CD4-positive, alpha-beta T cell treated with Interleukin-21 for 1 hour (primary cell): ENCODE measurements around the gene HACD2.

Experiments used
- DNase-seq: peaks from one replicate; pipeline ENCODE4 v3.0.0-alpha.2; 2020

Gene HACD2

DNA sequence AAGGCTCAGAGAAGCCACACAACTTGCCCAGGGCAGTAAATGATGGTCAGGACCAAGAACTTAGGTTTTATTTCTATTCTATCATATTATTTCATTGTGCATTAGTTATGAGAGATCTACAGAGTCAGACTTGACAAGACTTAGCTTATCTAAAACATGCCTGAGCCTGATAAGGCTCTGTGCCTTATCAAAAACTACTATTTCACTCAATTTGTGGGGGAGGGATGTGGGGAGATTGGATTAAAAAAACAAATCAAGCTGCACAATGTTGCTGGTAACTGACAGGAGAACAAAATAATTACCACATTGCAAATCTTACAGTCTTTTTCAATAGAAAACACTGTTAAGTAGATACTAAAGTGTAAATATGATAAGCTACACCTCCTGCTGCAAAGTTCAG lies 16.0 kb downstream of the HACD2 start:
- DNase-seq: no peak

DNA sequence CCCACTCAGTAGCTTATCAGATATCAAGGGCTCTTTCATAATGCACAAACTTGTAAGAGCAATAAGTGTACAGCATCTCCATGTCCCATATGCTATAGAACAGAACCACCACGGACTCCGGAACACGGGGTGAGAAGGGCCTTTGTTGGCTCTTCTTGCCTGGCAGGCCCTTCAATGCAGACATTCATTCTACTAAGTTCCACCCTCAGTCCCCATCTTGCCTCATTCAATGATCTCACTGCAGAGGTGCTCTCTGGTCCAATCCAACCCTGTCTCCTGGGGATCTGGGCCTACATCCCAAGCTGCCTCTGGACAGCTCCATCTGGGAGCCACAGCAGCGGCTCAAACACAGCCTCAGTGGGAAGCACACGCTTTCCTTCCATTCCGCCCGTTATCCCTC lies 16.8 kb downstream of the HACD2 start:
- DNase-seq: no peak

DNA sequence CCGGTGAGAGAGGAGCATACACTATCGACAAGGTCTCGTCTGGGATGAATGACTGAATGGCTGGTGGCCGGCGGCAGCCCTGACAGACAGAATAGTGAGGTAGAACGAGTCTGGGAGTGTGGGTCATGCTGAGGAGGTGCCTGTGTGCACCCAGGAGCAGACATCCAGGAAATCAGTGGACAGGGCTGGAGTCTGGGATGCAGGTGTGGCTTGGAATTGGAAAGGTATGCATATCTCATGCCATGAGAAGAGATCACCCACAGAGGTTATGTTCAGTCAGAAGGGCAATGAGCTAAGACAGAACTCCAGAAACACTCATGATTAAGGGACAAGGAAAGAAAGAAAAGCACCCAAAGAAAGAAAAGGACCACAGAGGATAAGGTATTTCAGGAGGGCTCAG lies 20.8 kb downstream of the HACD2 start:
- DNase-seq: no peak

DNA sequence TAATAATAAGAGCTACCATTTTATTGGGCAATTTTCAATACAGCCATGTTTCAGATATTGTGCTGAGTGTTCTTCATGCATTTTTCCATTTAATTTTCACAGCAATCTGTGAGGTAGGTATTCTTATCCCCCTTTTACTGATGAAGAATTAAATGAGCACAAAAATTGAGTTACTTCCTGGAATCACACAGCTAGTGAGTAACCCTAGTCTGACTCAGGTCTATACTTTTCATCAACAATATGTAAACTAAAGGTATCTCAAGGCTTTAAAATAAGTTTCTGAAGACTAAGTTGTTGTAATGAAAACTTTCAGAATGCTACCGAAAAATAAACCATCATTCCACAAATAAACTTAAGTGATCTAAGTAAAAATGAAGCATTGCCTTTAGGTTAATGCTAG lies 22.3 kb downstream of the HACD2 start:
- no peak for DNase-seq

DNA sequence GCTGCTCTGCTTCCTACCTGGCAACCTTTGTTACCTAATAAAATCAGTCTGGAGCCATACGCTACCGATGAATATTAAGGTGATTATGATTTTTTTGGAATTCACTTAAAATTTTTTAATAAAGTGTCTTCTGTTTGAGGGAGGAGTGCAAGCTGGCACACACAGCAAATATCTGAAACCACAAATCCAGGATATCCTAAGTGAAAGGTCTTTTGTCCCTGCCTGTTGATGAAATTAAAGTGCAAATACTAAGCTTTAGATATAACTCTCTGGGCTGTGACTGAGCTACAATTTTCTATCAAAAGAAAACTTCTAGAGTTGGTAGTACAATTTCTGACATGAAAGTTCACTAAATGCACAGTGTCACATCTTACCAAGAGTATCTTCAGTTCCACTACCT lies 23.7 kb downstream of the HACD2 start:
- no peak for DNase-seq

DNA sequence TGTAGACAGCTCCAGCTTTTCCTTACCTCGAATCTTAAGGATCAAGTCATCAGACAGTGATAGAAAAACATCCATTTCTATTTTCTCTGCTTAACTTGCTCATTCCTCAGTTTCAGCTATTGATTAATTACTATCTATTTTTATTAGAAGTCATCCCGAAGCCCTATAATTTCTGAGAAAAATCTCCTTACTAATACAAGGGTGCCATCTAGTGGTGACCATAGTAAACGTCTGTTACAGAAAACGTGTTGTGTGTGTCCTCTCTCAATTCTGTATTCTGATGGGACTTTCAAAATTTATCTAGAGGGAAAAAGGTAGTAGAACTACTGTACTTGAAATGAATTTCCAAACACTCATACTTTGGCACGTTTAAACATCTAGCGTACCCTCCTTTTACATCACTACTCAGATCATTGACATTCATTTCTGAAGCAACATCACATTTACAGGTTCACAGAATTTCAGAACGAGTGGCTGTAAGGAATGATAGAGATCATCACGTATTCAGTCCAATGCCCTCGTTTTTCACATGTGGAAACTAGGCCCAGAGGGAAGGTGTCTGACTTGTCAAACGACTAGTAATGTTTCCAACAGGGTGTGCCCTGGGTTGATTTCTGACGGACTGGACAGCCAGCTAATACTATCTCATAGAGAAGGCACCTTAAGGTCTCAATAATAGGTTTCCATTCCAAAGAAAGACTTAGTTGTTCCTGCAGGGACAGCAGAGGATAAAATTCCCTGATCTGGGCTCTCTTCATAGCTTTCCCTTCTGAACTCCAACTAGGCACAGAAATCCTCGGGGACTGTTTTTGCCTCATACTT lies 25.6 kb downstream of the HACD2 start:
- peak; percentile 65 for DNase-seq

DNA sequence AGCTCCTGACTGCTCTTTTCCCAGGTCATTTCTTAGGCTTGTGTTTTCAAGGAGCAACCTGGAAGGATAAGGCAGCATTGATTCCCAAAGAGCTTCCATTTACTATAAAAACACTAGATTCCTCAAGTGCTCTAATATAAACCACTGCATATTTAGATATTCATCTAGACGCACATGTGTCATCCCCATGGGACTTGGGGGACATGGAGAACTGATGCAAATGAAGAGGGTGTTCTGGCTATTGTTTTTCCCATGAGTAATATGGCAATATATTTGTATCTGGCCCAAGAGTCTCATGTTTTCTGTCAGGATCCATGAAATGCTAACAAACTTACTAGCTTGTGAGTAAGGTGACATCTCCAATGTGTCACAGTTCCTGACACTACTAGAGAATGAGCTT lies 31.3 kb downstream of the HACD2 start:
- no peak for DNase-seq

DNA sequence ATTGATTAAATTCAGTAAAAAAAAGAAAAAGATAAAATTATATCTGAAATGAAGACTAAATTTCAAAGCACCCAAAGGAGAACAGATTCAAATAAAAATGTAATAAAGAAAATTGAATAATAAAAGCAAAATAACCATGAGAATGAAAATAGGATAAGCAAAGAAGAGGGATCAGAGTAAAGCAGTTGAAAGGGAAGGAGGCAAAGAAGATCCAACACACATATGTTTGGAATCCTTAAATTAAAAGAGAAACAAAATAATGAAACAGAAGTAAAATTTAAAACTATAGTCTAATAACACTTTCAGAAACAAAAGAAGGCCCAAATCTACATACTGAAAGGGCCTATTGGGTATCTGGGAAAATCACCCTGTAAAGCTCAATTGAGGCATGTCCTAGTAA lies 32.1 kb downstream of the HACD2 start:
- DNase-seq: no peak

DNA sequence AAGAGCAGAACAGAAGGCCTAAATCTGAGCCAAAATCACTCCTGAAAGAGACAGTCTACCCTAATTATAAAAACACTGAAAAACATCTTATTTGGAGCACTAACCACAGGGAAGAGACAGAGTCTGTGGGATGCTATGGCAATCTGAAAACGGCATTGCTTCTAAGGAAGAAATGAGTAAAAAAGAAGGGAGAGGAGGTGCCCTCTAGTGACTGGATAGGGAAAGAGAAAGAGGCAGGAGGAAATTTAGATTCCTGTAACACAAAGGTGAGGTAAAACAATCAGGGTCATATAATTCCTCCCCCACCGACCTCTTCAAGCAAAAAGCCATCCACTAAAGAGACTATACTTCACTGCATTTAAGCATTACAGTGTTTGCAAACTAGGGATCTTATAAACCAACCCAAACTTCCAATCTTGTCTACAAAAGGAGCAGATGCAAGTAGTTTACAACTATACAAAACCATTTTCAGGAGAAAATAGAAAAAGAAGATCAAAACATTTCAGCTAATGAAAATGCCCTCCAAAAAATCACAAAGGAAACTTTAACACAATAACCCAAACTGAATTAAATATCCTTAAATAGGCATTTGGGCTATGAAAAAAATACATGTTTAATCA lies 32.6 kb downstream of the HACD2 start:
- DNase-seq: peak; percentile 13

DNA sequence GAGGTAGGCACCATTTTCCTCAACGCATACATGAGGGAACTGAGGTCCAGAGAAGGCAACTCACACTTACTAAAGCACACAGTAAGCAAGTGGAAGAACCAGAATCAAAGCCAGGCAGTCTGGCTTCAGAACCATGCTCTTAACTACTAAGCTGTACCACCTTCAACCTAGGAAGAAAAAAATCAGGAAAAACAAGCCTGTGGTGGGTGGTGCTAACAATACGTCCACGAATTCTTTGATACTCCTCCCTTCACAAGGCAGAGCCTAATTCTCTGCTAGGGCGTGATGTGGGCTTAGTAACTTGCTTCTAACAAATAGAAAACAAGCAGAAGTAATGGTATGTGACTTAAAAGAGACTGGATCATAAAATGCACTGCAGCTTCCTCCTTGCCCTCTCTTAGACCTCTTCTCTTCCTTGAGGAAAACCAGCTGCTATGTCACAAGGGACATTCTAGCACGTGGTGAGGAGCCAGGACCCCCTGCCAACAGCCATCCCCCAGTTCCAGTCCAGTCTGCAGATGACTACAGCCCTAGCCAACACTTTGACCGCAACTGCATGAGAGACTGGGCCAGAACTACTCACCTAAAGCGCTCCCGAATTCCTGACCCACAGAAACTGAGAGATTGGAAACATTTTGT lies 36.9 kb downstream of the HACD2 start:
- no peak for DNase-seq

DNA sequence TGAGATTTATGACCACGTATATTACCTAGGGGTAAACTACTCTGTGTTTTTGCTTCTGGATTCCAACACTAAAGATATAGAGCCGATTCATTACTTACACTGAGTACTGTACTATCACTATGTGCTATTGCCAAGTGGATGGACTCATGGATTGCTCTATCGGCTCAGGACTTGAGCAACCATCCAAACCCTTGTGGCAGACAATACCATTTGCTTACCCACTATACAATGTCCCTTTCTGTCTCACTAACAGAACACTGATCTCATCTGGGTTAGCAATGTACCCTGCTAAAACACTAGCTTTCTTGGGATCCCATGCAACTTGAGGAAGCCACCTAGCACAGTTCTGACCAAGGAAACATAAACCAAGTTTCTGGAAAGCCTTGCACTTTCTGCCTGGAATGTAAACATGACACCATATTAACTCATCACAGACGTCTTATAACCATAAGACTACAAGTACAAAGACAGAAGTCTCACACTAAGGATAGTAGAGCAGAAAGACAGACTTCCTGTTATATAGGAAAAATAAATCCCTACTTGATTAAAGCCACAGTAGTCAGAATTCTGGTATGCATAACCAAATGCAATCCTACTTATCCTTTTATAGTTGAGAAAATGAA lies 38.6 kb downstream of the HACD2 start:
- DNase-seq: no peak

DNA sequence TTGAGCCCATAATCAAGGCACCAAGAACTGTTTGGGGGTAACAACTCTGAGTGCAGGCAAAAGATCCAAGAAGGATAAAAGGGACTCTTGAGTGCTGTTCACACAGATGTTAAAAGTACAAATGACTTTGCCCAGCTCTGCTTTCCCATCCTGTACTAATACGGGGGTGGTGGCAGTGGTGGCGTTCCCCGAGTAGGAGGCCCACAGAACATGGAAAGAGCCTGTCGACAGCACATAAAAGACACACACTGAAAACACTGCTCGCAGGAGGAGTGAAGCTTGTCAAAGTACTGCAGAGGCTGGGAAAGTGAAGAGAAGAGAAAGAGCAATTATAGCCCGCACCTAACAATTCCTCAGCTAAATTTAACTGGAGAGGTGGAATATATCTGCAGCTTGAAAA lies 40.9 kb downstream of the HACD2 start:
- DNase-seq: no peak

DNA sequence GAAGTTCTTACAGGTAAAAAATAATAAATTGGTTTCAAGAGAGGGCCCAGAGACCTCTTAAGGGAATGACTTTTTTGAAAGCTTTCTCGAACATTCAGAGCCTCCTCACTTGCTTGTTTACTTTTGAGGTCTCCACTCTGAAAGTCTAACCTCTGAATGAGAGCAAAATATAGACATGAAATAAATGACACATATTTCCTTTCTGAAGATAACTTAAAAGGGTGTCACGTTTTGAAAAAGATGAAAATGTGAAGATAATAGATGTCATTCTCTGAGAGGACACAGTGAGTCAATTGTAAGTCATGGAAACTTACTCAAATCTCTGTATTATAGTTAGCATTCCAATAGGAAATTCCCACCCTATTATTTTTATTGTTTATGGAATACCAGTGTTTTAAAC lies 44.6 kb downstream of the HACD2 start:
- DNase-seq: no peak

DNA sequence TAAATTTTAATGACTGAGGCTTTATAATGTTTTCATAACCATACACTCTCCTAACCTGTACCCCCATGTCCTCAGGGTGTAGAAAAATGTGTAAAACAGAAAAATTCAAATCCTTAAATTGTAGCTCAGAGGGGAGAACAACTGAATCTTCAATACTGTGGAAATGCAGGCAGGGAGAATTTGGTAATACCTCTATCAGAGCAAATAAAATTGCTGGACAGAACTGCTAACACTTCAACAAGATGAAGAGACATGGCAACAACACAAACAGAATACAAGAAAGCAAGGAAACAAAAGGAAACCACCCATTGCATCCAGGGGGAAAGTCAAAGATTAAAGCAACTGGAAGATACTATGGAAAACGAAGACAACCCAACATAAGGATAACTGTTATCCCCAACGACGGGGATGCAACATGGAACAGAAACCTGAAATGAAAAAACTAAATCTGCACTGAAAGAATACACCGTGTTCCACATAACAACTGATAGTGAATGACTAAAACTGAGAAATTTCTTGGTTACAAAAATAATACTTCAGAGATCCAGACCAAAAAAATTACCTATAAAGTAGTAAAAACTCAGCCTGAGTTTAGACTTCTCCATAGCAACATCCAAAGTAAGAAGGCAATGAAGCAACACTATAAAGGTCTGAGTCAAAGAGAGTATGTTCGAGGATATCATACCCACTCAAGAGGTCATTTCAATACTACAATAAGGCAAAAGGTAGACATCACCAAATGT lies 48.5 kb downstream of the HACD2 start:
- no peak for DNase-seq

DNA sequence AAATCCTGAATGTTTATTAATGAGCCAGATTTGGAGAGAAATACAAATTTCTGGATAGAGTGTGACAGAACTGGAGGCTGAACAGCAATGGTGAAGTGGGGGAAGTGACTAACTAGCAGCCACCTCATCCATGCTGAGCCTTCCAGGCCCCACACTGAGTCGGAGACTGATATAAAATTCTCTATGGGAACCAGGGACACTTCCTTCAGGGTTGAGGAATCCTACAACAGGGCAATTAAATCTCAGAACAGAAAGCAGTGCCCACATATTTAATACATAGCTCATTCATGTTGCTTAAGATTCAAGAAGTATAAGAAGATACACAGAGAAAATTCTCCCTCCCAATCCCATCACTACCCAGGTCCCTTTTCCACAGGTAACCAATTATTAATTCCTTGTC lies 49.3 kb downstream of the HACD2 start:
- no peak for DNase-seq

DNA sequence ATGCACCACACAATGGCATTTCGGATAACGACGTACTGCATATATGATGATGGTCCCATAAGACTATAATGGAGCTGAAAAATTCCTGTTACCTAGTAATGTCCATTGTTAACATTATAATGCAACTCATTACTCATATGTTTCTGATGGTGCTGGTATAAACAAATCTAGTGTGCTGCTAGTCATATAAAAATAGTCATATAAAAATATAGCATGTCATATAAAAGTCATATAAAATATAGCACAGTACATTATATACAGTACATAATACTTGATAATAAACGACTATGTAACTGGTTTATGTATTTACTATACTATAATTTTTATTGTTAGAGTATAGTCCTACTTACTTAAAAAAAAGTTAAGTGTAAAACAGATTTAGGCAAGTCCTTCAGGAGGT lies 50.6 kb downstream of the HACD2 start:
- DNase-seq: no peak

DNA sequence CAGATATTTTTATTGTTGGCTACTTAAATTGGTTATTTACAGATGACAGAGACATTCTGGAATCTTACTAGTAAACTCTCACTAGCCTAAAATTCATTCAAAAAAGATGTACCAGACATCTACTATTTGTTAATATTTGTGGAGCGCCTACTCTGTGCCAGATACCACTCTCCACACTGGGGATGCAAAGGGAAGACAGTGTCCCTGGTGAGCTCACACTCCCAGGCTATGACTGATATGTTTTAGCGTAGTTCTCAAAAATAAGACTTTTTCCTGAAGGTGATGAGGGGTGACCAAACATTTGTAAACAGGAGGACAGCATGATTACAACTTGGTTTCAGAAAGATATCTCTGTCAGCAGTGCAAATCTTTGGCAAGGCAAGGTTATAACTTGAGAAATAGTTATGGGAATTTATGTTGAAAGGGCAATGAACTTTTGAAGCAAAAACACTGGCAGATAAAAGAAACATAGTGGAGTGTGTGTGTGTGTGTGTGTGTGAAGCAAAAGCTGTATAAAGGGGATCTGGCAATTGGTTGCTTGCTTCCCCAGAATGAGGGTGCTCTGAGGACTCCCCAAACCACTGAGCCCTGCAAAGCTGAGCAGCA lies 51.2 kb downstream of the HACD2 start:
- DNase-seq: no peak

DNA sequence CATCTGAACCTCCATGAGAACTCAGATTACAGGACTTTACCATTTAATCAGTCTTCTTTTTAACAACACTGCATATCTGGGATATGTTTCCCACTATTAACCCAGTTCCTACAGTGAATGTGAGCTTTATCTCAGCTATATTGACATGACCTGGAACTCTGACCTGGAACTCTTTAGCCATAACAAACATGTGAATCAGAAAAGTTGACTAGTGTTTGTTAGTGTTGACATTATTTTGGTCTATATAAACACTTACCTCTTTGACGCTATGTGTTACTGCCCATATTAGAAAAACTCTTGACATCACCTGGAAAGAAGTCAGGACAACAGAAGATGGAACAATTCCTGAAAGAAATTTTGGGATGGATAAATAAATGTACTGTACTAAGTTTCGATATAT lies 56.7 kb downstream of the HACD2 start:
- DNase-seq: no peak

DNA sequence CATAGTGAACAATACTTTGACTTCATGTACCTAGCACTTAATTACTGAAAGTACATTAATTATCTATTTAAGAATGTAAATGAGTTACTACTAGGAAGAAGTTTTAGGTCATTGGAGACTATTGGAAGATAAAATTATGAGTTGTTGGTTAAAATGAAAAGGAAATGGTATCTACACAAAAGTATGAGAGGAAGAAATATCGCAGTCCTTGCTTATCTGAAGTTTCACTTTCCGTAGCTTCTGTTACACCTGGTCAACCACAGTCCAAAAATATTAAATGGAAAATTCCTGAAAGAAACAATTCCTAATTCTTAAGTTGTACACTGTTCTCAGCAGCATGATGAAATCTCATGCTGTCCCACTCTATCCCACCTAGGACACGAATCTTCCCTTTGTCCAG lies 57.8 kb downstream of the HACD2 start:
- DNase-seq: no peak

DNA sequence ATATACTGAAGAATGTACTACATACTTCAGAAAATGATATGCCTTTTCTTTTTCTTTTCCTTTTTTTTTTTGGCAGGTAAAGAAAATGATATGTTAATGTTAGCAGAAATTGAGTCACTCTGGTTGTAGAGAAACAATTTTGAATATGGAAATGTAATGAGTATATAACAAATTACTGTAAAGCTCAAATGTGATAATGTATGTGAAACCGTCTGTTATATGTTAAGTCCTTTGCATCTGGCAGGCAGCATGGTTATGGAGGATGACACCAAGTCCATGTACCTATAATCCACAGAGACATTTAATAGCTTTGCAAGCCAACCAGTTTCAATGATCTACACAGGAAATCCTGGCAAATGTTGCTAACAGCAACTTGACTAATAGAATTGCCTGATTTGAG lies 58.4 kb downstream of the HACD2 start:
- no peak for DNase-seq

DNA sequence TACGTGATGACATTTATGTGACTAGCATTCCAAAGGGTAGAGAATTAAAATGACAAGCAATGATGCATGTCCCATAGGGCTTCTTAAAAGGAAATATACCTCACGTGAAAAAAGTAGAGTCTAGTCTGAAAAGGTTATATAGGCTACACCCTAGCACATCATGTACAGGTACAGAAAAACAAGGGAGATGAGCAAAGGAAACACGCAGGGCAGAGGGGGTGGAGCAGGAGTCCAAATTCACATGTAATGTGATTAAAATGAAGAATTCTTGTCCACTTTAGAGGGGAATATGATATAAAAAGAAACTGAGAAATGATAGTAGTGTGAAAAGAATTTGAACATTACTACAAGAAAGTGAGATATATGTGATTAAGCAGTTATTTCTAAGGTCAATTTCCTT lies 59.4 kb downstream of the HACD2 start:
- DNase-seq: no peak

DNA sequence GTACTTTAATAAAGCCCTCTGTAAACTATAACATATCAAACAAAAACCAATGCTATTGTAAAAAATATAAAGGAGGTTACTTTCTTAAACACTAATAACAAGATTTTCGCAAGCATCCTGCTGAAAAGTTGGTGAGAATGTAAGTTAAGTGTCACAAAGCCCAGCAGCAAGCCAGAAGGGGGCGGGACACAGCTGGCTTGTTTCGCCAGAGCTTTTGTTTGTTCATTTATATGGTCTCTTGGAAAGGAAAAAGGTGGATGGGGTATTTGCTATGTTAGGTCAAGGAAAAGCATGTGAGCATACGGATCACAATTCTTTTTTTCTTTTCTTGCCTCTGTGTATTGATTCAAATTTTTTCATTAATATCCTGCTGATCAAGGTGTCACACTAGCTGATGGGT lies 59.9 kb downstream of the HACD2 start:
- no peak for DNase-seq

DNA sequence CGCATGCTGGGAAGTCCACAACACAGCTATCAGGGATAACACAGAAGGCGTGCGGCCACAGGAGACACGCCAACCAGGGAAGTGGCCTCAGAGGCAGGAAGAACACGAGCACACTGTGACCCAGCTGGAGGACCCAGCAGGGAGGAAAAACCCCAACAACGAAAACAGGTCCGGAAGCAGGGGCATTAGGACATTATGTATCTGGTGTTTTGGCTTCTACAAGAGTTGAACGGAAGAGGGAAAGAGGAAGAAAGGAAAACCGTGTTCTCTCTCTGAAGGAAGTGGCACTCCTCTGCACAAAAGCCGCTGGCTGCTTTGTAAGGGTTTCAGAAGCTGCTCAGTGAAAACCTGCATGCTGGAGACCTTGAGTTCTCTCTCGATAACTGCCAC lies 61.8 kb downstream of the HACD2 start:
- DNase-seq: no peak
